GM21528 (cell line): Measurements from ENCODE around the gene S100B.
"Not testable (repeated sequence)": the region's sequence is repeated elsewhere in the genome, so short reads cannot be mapped to it uniquely, and the experiment has no call there.

Source experiments
- ATAC-seq: cut with Tn5 transposase; IDR thresholded peaks from one replicate; pipeline ENCODE4 v1.9.1; 2021; ENCODE audit warnings: mild to moderate bottlenecking, moderate library complexity; ENCODE audit not compliant: unreplicated experiment, low FRiP score

Gene S100B

GRCh38 chr21:46604329-46604974 lies 430 bp downstream of the S100B start:
- ATAC-seq = no peak

- no peak for ATAC-seq
These were observed 1.7 kb downstream of the S100B start for GRCh38 chr21:46603228-46603627.

- no peak for ATAC-seq
These were observed 3.9 kb downstream of the S100B start for GRCh38 chr21:46600978-46601377.

- ATAC-seq = no peak
These were observed 4.6 kb downstream of the S100B start for GRCh38 chr21:46600305-46600704.

- no peak for ATAC-seq
These were observed 6.0 kb downstream of the S100B start for GRCh38 chr21:46598581-46599572.

GRCh38 chr21:46597896-46598343 lies 7.0 kb downstream of the S100B start:
- no peak for ATAC-seq

- ATAC-seq = no peak
These were observed 7.9 kb downstream of the S100B start for GRCh38 chr21:46597031-46597430.

GRCh38 chr21:46596201-46596600 lies 8.7 kb downstream of the S100B start:
- ATAC-seq = no peak

- no peak for ATAC-seq
These were observed 10.6 kb downstream of the S100B start for GRCh38 chr21:46594276-46594675.

- no peak for ATAC-seq
These were observed 19.5 kb downstream of the S100B start for GRCh38 chr21:46585191-46585953.

GRCh38 chr21:46581780-46582307 lies 23.0 kb downstream of the S100B start:
- ATAC-seq = no peak

GRCh38 chr21:46579394-46579793 lies 25.5 kb downstream of the S100B start:
- ATAC-seq = not testable (repeated sequence)

- not testable (repeated sequence) for ATAC-seq
These were observed 27.1 kb downstream of the S100B start for GRCh38 chr21:46577786-46578185.

- no peak for ATAC-seq
These were observed 32.0 kb downstream of the S100B start for GRCh38 chr21:46572850-46573249.

- ATAC-seq = no peak
These were observed 34.3 kb downstream of the S100B start for GRCh38 chr21:46570631-46571030.

- no peak for ATAC-seq
These were observed 34.8 kb downstream of the S100B start for GRCh38 chr21:46570119-46570518.

- ATAC-seq = no peak
These were observed 35.8 kb downstream of the S100B start for GRCh38 chr21:46569081-46569480.

GRCh38 chr21:46568562-46568961 lies 36.3 kb downstream of the S100B start:
- no peak for ATAC-seq

GRCh38 chr21:46567348-46567747 lies 37.5 kb downstream of the S100B start:
- no peak for ATAC-seq

GRCh38 chr21:46564391-46564790 lies 40.5 kb downstream of the S100B start:
- ATAC-seq = no peak
